Measurements from ENCODE around the gene MBOAT7.
"Not testable (repeated sequence)": the region's sequence is repeated elsewhere in the genome, so short reads cannot be mapped to it uniquely, and the experiment has no call there.

MBOAT7 gene

GRCh38 chr19:54188215-54188871 is 1.0 kb downstream of the MBOAT7 start:
- DNase-seq (ENCODE audit: low spot score), result no peak

DNA sequence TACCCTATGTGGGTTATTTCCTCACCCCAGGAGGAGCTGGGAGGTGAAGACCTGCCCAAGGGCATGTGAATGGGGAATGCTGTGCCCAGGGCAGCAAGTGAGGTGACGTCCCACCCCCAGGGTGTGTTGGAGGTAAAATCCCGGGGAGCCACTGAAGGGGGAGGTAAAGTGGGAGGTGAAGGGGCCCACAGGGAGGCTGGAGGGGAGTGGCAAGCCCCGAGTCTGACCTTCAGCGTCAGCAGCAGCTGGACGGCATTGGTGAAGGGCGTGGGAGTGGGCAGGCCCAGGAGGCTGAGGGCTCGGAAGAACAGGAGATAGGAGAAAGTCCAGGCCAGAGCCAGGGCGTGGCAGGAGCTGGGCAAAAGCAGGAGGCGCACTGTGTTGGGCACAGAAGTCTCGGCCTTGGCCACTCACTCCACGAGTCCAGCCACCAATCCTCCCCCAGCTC is 2.4 kb downstream of the MBOAT7 start:
- DNase-seq (ENCODE audit: low spot score), result no peak

DNA sequence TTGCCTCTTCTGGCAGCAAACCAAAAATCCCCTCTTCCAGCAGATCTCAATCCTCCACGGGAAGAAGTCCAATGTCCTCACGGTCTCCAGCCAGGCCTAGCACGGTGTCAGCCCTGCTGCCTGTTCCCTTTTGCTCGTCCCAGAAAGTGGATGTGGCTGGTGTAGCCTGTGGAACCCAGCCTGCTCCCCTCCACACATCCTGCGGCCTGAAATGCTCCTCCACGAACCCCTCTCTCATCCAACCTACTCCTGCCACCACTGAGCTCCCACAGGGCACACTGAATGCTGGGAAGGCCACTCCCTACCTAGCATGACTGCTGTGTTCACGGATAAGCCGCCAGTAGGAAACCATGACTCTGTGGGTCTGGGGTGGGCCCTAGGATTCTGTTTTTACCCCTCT is 3.0 kb downstream of the MBOAT7 start:
- no peak for DNase-seq (ENCODE audit: low spot score)

- no peak for DNase-seq (ENCODE audit: low spot score)
These were observed 5.9 kb downstream of the MBOAT7 start for GRCh38 chr19:54183431-54183830.

DNA sequence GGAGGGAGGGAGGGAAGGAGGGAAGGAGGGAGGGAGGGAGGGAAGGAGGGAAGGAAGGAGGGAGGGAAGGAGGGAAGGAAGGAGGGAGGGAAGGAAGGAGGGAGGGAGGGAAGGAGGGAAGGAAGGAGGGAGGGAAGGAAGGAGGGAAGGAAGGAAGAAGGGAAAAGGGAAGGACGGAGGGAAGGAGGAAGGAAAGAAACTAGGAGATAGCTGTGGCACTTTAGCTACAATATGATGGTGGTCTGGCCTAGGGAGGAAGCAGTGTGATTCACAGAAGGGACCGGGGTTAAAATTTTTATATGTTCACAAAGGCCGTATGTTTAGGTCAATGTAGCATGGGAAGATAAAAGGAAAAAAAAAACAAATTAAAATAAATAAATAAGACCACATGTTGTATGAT is 7.5 kb downstream of the MBOAT7 start:
- DNase-seq (ENCODE audit: low spot score), result not testable (repeated sequence)

- no peak for DNase-seq (ENCODE audit: low spot score)
These were observed 8.7 kb downstream of the MBOAT7 start for GRCh38 chr19:54180691-54181091.

DNA sequence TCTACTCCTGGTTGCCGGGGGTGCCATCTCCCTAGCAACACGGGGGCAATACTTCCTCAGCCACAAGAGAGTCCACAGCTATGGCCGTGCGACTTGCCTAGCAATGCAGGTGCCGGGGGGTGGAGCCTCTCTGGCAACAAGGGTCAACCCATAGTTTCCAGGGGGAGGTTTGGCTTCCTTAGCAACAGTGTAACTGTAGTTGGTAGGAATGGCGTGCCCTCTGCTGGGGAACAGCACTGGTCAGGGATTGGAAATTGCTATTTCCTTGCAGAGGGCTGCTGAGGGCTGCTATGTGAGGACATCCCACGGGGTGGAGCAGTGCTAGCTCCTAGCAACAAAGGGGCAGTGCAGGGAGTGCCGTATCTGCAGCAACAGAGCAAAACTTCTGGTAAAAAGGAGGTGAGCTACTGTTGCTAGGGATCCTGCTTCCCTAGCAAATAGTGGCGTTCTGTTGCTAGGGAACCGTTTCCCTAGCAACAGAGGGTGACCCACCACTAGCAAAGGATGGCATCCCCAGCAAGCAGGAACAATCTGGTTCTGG is 9.4 kb downstream of the MBOAT7 start:
- no peak for DNase-seq (ENCODE audit: low spot score)

DNA sequence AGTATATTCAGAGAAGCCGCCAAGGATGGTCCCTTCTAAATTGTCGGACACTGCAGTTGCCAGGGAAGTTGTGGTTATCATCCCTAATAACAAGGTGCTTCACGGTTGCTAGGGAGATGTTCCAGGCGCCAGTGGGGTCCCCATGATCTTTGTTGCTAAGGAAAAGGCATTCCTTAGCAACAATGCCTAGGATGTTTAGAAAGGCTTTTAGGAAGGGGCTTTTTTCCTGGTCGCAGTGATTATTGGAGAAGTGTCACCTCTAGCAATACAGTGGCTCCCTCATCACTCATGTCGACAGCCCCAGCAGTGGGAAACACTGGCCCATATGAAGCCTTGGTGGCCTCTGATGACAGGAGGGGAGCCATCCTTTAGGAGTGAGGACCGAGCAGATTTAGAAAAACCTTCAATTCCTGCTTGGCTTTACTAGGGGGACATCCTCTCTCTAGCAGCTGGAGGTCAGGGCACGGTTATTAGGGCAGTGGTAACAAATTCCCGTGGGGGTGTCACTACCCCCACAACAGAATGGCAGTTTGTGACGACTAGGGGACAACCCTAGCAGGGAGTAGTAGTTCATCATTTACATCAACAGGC is 10.0 kb downstream of the MBOAT7 start:
- no peak for DNase-seq (ENCODE audit: low spot score)

- no peak for DNase-seq (ENCODE audit: low spot score)
These were observed 10.7 kb downstream of the MBOAT7 start for GRCh38 chr19:54178581-54179261.

- DNase-seq (ENCODE audit: low spot score), result no peak
These were observed 15.2 kb downstream of the MBOAT7 start for GRCh38 chr19:54173951-54174834.

- no peak for DNase-seq (ENCODE audit: low spot score)
These were observed 16.1 kb downstream of the MBOAT7 start for GRCh38 chr19:54173359-54173699.

DNA sequence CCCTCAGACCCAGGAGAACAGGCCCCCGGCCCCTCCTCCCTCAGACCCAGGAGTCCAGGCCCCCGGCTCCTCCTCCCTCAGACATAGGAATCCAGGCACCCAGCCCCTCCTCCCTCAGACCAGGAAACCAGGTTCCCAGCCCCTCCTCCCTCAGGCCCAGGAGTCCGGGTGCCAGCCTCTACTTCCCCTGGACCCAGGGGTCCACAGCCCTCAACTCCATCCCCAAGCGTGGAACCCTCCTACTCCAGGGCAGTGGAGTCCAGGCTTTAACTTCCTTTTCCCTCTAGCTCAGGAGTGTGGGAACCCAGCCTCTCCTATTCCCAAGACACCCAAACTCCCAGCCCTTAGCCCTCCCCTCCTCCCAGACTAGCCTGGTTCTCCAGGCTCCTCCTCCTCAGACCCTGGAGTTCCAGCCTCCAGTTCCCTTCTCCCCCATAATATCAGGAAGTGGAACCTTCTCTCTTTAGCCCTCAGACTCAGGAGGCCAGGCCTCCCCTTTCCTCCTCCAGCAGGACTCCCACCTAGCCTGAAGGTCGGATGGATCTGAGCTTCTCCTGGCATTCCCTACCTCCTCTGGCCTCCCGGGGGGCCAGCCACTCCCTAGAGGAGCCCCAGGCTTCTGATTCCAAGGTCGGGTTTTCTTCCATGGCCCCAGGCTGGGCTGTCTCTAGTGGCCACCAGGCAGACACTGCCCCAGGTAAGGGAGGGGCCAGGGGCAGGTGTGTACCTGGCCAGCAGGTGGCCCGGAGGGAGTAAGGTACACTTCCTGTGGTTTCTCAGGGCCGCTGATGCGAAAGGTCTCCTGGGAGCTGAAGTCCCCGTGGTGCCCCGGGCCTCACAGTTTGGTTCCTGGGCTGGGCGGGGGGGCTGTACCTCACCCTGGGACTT is 16.7 kb downstream of the MBOAT7 start, which contains the start of gene TMC4:
TMC4 (minus strand) TSS at position 690 of the 888 bp plus-strand sequence; CDS start at position 647, 43 bp downstream.
- DNase-seq (ENCODE audit: low spot score), result peak; percentile 54

- DNase-seq (ENCODE audit: low spot score), result not testable (repeated sequence)
These were observed 17.5 kb downstream of the MBOAT7 start for GRCh38 chr19:54171736-54172431.

- no peak for DNase-seq (ENCODE audit: low spot score)
These were observed 20.1 kb downstream of the MBOAT7 start for GRCh38 chr19:54169149-54169740.

DNA sequence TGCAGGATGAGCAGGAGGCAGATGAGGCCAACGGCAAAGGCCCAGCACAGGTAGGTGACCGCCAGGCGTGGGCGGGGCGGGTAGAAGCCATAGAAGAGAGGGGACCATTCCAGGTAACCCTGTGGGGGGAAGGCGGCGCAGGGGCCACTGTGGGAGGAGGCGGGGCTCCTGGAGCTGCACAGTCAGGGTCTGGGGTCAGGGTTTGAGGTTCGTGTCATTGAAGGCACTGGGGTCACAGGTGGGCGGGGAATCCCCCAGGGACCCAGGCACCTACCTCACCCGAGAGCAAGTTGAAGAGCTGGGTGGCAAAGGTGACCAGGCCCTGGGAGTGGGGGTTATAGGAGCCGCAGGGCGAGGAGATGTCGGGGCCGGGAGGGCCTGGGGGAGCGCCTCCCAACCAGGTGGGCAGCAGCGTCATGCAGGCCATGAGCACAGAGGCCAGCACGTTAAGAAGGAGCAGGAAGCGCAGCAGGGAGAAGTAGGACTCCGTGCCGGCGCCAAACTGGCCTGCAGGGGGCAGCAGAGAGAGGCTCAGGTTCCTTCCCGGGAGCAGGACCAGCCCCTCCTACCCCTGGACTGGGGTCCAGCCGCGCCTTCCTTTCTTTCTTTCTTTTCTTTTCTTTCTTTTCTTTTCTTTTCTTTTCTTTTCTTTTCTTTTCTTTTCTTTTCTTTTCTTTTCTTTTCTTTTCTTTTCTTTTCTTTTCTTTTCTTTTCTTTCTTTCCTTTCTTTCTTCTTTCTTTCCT is 21.0 kb downstream of the MBOAT7 start:
- peak; percentile 87 for DNase-seq (ENCODE audit: low spot score)

GRCh38 chr19:54165222-54165621 is 24.2 kb downstream of the MBOAT7 start:
- no peak for DNase-seq (ENCODE audit: low spot score)

GRCh38 chr19:54164369-54165068 is 24.9 kb downstream of the MBOAT7 start:
- no peak for DNase-seq (ENCODE audit: low spot score)

GRCh38 chr19:54162884-54163283 is 26.5 kb downstream of the MBOAT7 start:
- no peak for DNase-seq (ENCODE audit: low spot score)
